NT2/D1 (cell line): Measurements from ENCODE around the gene HCN2.
"Not testable (repeated sequence)": the region's sequence is repeated elsewhere in the genome, so short reads cannot be mapped to it uniquely, and the experiment has no call there.

Experiments used
- YY1 ChIP-seq: IDR thresholded peaks from 2 replicates; pipeline ENCODE4 v1.6.1; 2011; ENCODE audit not compliant: insufficient read length, insufficient read depth
- ZNF274 ChIP-seq: IDR thresholded peaks from 2 replicates; pipeline ENCODE4 v1.6.1; 2011; ENCODE audit warnings: mild to moderate bottlenecking, low read depth, low read length

- not testable (repeated sequence) for TF ChIP-seq YY1, ZNF274
Observed at GRCh38 chr19:603779-604178, 14.1 kb downstream of the HCN2 start.
